Spleen (tissue), 7 donors: ENCODE data around the gene TSPAN15.

ENCODE experiments used
- POLR2A ChIP-seq, 3 donors: fragments of 450-650 bp; IDR thresholded peaks; one replicate each; pipeline ENCODE4 v1.5.1; 2017; ENCODE audit warnings: antibody characterized with exemption in 3 of 3, mild to moderate bottlenecking in 1 of 3
- POLR2AphosphoS5 ChIP-seq, 3 donors: sonication (generic); formaldehyde crosslinking; IDR thresholded peaks; one replicate each; pipeline ENCODE4 v1.5.1; 2017; ENCODE audit warnings: antibody characterized with exemption in 3 of 3
- TF ChIP-seq, protein P1 (sequence below), 11 experiments: fragments of 200-600 bp in 7 of 11; fragments of 450-650 bp in 4 of 11; sonication (generic) in 4 of 11; IDR thresholded peaks in 8 of 11; conservative IDR thresholded peaks in 3 of 11; 1 replicate in 7 of 11; 2 replicates in 4 of 11; pipeline versions ENCODE4 v1.4.0 to v1.8.0; 2016 to 2021; ENCODE audit warnings: antibody characterized with exemption in 11 of 11, inconsistent platforms in 4 of 11, mild to moderate bottlenecking in 1 of 11
- donor health status: DM: no; HTN: no; CAD: no; lungs with moderate emphysema.
- donor health status: DM: no; HTN: no; CAD: no.
- donor health status: DM: no; HTN: no; CAD: no.

DNA sequence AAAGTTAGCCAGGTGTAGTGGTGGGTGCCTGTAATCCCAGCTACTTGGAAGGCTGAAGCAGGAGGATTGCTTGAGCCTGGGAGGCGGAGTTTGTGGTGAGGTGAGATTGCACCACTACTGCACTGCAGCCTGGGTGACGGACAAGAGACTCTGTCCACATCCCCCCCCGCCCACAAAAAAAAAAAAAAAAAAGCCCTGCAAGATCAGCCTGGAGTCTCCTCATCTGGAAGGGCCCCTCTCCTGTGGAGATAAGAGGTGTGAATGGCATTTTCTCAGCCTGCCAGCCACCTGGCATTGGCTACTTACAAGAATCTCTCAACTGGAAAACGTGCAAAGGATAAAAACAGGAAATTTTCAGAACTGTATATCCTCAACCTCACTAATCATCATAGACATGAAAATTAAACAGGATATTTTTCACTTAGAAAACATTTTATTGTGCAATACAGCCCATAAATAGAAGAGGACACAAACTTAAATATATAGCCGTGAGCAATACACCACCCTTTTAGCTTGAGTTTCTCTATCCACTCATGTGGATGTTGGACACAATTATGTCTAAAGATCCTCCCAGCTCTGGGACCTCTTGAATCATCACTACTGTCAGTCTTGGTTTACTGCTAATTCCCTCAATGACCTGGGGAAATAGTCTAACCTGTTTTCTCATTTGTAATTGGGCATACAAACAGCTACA is 11.3 kb upstream of the TSPAN15 start:
- TF ChIP-seq, protein P1, sequence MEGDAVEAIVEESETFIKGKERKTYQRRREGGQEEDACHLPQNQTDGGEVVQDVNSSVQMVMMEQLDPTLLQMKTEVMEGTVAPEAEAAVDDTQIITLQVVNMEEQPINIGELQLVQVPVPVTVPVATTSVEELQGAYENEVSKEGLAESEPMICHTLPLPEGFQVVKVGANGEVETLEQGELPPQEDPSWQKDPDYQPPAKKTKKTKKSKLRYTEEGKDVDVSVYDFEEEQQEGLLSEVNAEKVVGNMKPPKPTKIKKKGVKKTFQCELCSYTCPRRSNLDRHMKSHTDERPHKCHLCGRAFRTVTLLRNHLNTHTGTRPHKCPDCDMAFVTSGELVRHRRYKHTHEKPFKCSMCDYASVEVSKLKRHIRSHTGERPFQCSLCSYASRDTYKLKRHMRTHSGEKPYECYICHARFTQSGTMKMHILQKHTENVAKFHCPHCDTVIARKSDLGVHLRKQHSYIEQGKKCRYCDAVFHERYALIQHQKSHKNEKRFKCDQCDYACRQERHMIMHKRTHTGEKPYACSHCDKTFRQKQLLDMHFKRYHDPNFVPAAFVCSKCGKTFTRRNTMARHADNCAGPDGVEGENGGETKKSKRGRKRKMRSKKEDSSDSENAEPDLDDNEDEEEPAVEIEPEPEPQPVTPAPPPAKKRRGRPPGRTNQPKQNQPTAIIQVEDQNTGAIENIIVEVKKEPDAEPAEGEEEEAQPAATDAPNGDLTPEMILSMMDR (IDR thresholded peaks at IDR 0.05 in 8 of 11, conservative IDR thresholded peaks at IDR 0.05 in 3 of 11): no peak
- no peak for TF ChIP-seq POLR2AphosphoS5 (IDR thresholded peaks at IDR 0.05)
- TF ChIP-seq POLR2A (IDR thresholded peaks at IDR 0.05): no peak
